Trophoblast cell (in vitro differentiated cells and primary cell): Measurements from ENCODE around the gene CD48.

Experiments used
- DNase-seq, 2 donors: peaks; one replicate each; pipeline ENCODE4 v3.0.0-alpha.2; 2016
- H2AFZ ChIP-seq: 2 replicates; pipeline ENCODE4 v1.6.1; 2013; ENCODE audit warnings: low read length, moderate library complexity, mild to moderate bottlenecking; ENCODE audit not compliant: insufficient read depth, poor library complexity
- H2AK5ac ChIP-seq: 2 replicates; pipeline ENCODE4 v1.6.1; 2013; ENCODE audit warnings: mild to moderate bottlenecking, low read length
- H2BK120ac ChIP-seq: 2 replicates; pipeline ENCODE4 v1.6.1; 2013; ENCODE audit warnings: low read length, mild to moderate bottlenecking, moderate library complexity; ENCODE audit not compliant: insufficient read depth, poor library complexity
- H2BK12ac ChIP-seq: 2 replicates; pipeline ENCODE4 v1.6.1; 2013; ENCODE audit warnings: mild to moderate bottlenecking, low read length, moderate library complexity
- H2BK5ac ChIP-seq: 2 replicates; pipeline ENCODE4 v1.6.1; 2013; ENCODE audit warnings: low read length, low read depth, moderate library complexity, mild to moderate bottlenecking; ENCODE audit not compliant: poor library complexity
- H3K14ac ChIP-seq: 2 replicates; pipeline ENCODE4 v1.6.1; 2013; ENCODE audit warnings: mild to moderate bottlenecking, low read length
- H3K18ac ChIP-seq: 2 replicates; pipeline ENCODE4 v1.6.1; 2013; ENCODE audit warnings: mild to moderate bottlenecking, low read length
- H3K23ac ChIP-seq: 2 replicates; pipeline ENCODE4 v1.6.1; 2013; ENCODE audit warnings: low read length
- H3K27ac ChIP-seq: 2 replicates; pipeline ENCODE4 v1.5.1; 2013; ENCODE audit warnings: low read depth, mild to moderate bottlenecking, inconsistent platforms, low read length, moderate library complexity
- H3K27me3 ChIP-seq: 2 replicates; pipeline ENCODE4 v1.6.1; 2013; ENCODE audit warnings: inconsistent platforms, mild to moderate bottlenecking, low read length, moderate library complexity; ENCODE audit not compliant: insufficient read depth
- H3K36me3 ChIP-seq, 2 experiments: 1 replicate in 1 of 2; 2 replicates in 1 of 2; pipeline ENCODE4 v1.6.1; 2013; ENCODE audit warnings: low read length in 2 of 2, mild to moderate bottlenecking in 2 of 2, moderate library complexity in 1 of 2; ENCODE audit not compliant: insufficient read depth in 2 of 2, control insufficient read depth in 1 of 2
- H3K4ac ChIP-seq: 2 replicates; pipeline ENCODE4 v1.6.1; 2013; ENCODE audit warnings: low read depth, mild to moderate bottlenecking, low read length, moderate library complexity
- H3K4me1 ChIP-seq, 2 experiments: 1 replicate in 1 of 2; 2 replicates in 1 of 2; pipeline ENCODE4 v1.6.1; 2013; ENCODE audit warnings: low read length in 2 of 2, mild to moderate bottlenecking in 2 of 2, moderate library complexity in 1 of 2; ENCODE audit not compliant: insufficient read depth in 2 of 2, control insufficient read depth in 1 of 2
- H3K4me2 ChIP-seq: 2 replicates; pipeline ENCODE4 v1.6.1; 2013; ENCODE audit warnings: inconsistent platforms, mild to moderate bottlenecking, low read length, moderate library complexity
- H3K4me3 ChIP-seq: 2 replicates; pipeline ENCODE4 v1.5.1; 2013; ENCODE audit warnings: mild to moderate bottlenecking, low read depth, low read length, inconsistent platforms
- H3K79me1 ChIP-seq: one replicate; pipeline ENCODE4 v1.6.1; 2013; ENCODE audit warnings: low read length
- H3K79me2 ChIP-seq: 2 replicates; pipeline ENCODE4 v1.6.1; 2013; ENCODE audit warnings: low read length, mild to moderate bottlenecking; ENCODE audit not compliant: control insufficient read depth, insufficient read depth, poor library complexity
- H3K9ac ChIP-seq: 2 replicates; pipeline ENCODE4 v1.6.1; 2013; ENCODE audit warnings: mild to moderate bottlenecking, low read length
- H3K9me3 ChIP-seq: 2 replicates; pipeline ENCODE4 v1.6.1; 2013; ENCODE audit warnings: low read depth, mild to moderate bottlenecking, control low read depth, inconsistent platforms, low read length; ENCODE audit not compliant: insufficient read depth
- H4K12ac ChIP-seq: 2 replicates; pipeline ENCODE4 v1.6.1; 2013; ENCODE audit warnings: low read depth, mild to moderate bottlenecking, low read length, moderate library complexity
- H4K8ac ChIP-seq: 2 replicates; pipeline ENCODE4 v1.6.1; 2013; ENCODE audit warnings: low read depth, mild to moderate bottlenecking, low read length, moderate library complexity
- H4K91ac ChIP-seq: one replicate; pipeline ENCODE4 v1.6.1; 2013; ENCODE audit warnings: low read depth, mild to moderate bottlenecking, low read length, moderate library complexity
- WGBS: extraction: QIAGEN DNeasy Blood & Tissue Kit; methylation state at CpG from one replicate; pipeline ENCODE4 v1.1.7; 2013; ENCODE audit warnings: missing lambda C conversion rate; ENCODE audit not compliant: insufficient read length, insufficient coverage; ENCODE audit errors: extremely low coverage; 5-methylcytosine and 5-hydroxymethylcytosine counted together

Gene CD48

GRCh38 chr1:160667896-160668295 is 43.7 kb downstream of the CD48 start:
- H2BK120ac ChIP-seq: no peak overlapping the region
- H3K23ac ChIP-seq: no peak overlapping the region
- no peaks in the 10 kb centered on the region for H3K79me2 ChIP-seq
- peaks cover 2 to 5% of the 10 kb centered on the region in 2 experiments for H3K4me1 ChIP-seq
- no peak overlapping the region for H4K91ac ChIP-seq
- H4K8ac ChIP-seq: no peak overlapping the region
- no peaks in the 10 kb centered on the region for H3K27me3 ChIP-seq
- no peaks in the 10 kb centered on the region for H3K9me3 ChIP-seq
- H3K79me1 ChIP-seq: no peaks in the 10 kb centered on the region
- no peak overlapping the region for H3K27ac ChIP-seq
- H2AK5ac ChIP-seq: no peak overlapping the region
- H4K12ac ChIP-seq: no peak overlapping the region
- no CpG with 5 or more reads among the region's 2 CpGs for WGBS
- H3K4ac ChIP-seq: no peak overlapping the region
- H3K4me2 ChIP-seq: no peak overlapping the region
- no peak overlapping the region for H3K9ac ChIP-seq
- no peak for DNase-seq
- no peak overlapping the region for H2AFZ ChIP-seq
- no peak overlapping the region for H3K4me3 ChIP-seq
- H3K14ac ChIP-seq: no peak overlapping the region
- H3K36me3 ChIP-seq: no peaks in the 10 kb centered on the region
- H2BK12ac ChIP-seq: no peak overlapping the region
- no peak overlapping the region for H2BK5ac ChIP-seq
- H3K18ac ChIP-seq: no peak overlapping the region

DNA sequence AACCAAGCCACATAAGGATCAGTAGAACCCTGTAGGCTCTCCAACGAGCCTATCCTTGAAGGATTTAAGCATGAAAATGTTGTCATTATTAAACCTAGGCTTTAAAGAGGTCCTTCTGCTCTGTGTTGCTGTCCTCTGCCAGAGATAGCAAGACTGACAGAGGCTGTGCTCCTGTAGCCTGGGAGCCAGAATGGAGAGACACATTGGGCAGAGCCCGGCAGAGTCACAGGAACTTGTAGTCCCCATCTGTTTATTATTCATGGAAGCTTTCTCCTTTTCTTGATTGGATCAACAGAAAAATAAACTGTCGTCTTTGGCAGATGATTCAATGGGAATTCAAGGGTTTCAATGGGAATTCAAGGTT is 45.6 kb downstream of the CD48 start:
- Histone ChIP-seq H2BK5ac (no peak overlapping the region), H3K79me1 (no peaks in the 10 kb centered on the region), H3K9ac (no peak overlapping the region), H3K14ac (no peak overlapping the region), H3K27ac (no peak overlapping the region), H3K9me3 (no peaks in the 10 kb centered on the region), H3K79me2 (no peaks in the 10 kb centered on the region), H4K91ac (no peak overlapping the region), H3K4me3 (no peak overlapping the region), H3K4me1 (peaks cover 3 to 6% of the 10 kb centered on the region in 2 experiments), H2AFZ (no peak overlapping the region), H3K36me3 (no peaks in the 10 kb centered on the region), H4K12ac (no peak overlapping the region), H3K4ac (no peak overlapping the region), H3K18ac (no peak overlapping the region), H2BK120ac (no peak overlapping the region), H4K8ac (no peak overlapping the region), H3K27me3 (no peaks in the 10 kb centered on the region), H2AK5ac (no peak overlapping the region), H3K4me2 (no peak overlapping the region), H3K23ac (no peak overlapping the region), H2BK12ac (no peak overlapping the region)
- no CpG with 5 or more reads among the region's 3 CpGs for WGBS
- no peak for DNase-seq

GRCh38 chr1:160665330-160666078 is 46.1 kb downstream of the CD48 start:
- no peak overlapping the region for H3K27ac ChIP-seq
- no peak overlapping the region for H2BK12ac ChIP-seq
- WGBS: no CpG with 5 or more reads among the region's 6 CpGs
- no peak overlapping the region for H3K4me2 ChIP-seq
- H3K4ac ChIP-seq: no peak overlapping the region
- H3K36me3 ChIP-seq: no peaks in the 10 kb centered on the region
- peaks cover 3 to 6% of the 10 kb centered on the region in 2 experiments for H3K4me1 ChIP-seq
- H2AFZ ChIP-seq: no peak overlapping the region
- H2AK5ac ChIP-seq: no peak overlapping the region
- no peak overlapping the region for H3K18ac ChIP-seq
- H3K23ac ChIP-seq: no peak overlapping the region
- H3K4me3 ChIP-seq: no peak overlapping the region
- no peak overlapping the region for H4K91ac ChIP-seq
- H3K79me2 ChIP-seq: no peaks in the 10 kb centered on the region
- H3K9me3 ChIP-seq: no peaks in the 10 kb centered on the region
- no peak overlapping the region for H2BK120ac ChIP-seq
- no peak overlapping the region for H2BK5ac ChIP-seq
- no peak for DNase-seq
- no peak overlapping the region for H3K14ac ChIP-seq
- no peak overlapping the region for H4K8ac ChIP-seq
- H4K12ac ChIP-seq: no peak overlapping the region
- no peaks in the 10 kb centered on the region for H3K27me3 ChIP-seq
- no peaks in the 10 kb centered on the region for H3K79me1 ChIP-seq
- no peak overlapping the region for H3K9ac ChIP-seq

DNA sequence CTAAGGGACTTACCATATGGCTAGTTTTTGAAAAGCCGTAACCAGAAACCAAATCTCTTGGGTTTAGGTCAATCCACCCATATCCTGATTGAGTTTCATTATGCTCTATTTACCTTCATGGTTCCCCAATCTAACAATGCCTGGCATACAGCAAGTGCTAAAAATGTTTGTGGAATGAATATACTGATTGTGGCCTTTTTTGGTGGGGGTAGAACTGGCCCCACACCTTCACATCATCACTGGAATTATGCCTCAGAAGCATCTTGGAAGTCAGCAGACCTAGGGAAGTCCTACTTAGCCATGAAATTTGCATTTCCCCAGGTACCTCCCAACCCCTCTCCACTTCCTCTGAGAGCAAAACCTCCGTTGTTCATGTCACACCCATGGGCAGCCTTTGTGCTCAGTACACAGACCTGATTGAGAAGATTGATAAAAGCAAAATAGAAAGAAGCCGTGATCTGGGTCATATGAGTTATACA is 47.0 kb downstream of the CD48 start:
- no peaks in the 10 kb centered on the region for H3K27me3 ChIP-seq
- peaks cover 3 to 6% of the 10 kb centered on the region in 2 experiments for H3K4me1 ChIP-seq
- H3K9ac ChIP-seq: no peak overlapping the region
- no peak overlapping the region for H3K4me2 ChIP-seq
- H3K79me1 ChIP-seq: no peaks in the 10 kb centered on the region
- no peaks in the 10 kb centered on the region for H3K9me3 ChIP-seq
- H3K36me3 ChIP-seq: no peaks in the 10 kb centered on the region
- no peak overlapping the region for H2AFZ ChIP-seq
- H3K14ac ChIP-seq: no peak overlapping the region
- H2BK5ac ChIP-seq: no peak overlapping the region
- no peaks in the 10 kb centered on the region for H3K79me2 ChIP-seq
- no peak overlapping the region for H2BK12ac ChIP-seq
- H3K27ac ChIP-seq: no peak overlapping the region
- WGBS: no CpG with 5 or more reads among the region's 3 CpGs
- H4K91ac ChIP-seq: no peak overlapping the region
- no peak overlapping the region for H3K4me3 ChIP-seq
- no peak overlapping the region for H3K18ac ChIP-seq
- H3K4ac ChIP-seq: no peak overlapping the region
- H2BK120ac ChIP-seq: no peak overlapping the region
- H4K8ac ChIP-seq: no peak overlapping the region
- H2AK5ac ChIP-seq: no peak overlapping the region
- no peak for DNase-seq
- no peak overlapping the region for H4K12ac ChIP-seq
- no peak overlapping the region for H3K23ac ChIP-seq
